HepG2 (cell line): Measurements from ENCODE around the gene TMCO2. TPM values are rescaled to one million over a fixed set of nuclear protein-coding genes. Genes with fewer than 3 reads are reported as not detected.

ENCODE experiments used
- ATAC-seq: fragments of 200-7000 bp; cut with Tn5 transposase; 3 replicates; pipeline ENCODE4 v1.9.1; 2020; ENCODE audit warnings: mild to moderate bottlenecking, moderate library complexity
- BruUV-seq: library from RNA; stranded (reverse); fragments of 400-500 nt; replicated peaks from 2 replicates; lab custom pipeline; 2021; lab: Mats Ljungman, UMichigan
- CTCF ChIA-PET: fragments of 300-600 bp; formaldehyde crosslinking; extraction: SDS; loops from one replicate; lab custom pipeline; 2021; ENCODE audit warnings: low total read pairs, inconsistent platforms, low intra/inter-chr PET ratio; lab: Yijun Ruan, JAX
- POLR2A ChIA-PET: fragments of 350-600 bp; sonication (Branson Sonifier 250); formaldehyde crosslinking; loops from one replicate; lab custom pipeline; 2020; ENCODE audit warnings: antibody characterized with exemption, inconsistent platforms; lab: Yijun Ruan, JAX
- DNase-seq: peaks from one replicate; pipeline ENCODE4 v3.0.0-alpha.2; 2015; ENCODE audit warnings: low spot score
- FAIRE-seq: peaks from 3 replicates; lab custom pipeline; 2011; peaks lifted over from hg19 to GRCh38; lab: Jason Lieb, UNC
- H2AFZ ChIP-seq: one replicate; pipeline ENCODE4 v1.6.1; 2011; ENCODE audit warnings: low read length, inconsistent platforms
- H3K27ac ChIP-seq: fragments of 300-600 bp; 3 replicates; pipeline ENCODE4 v1.8.0; 2011; ENCODE audit warnings: mixed run types, mild to moderate bottlenecking, mixed read lengths, low read length, inconsistent platforms; ENCODE audit not compliant: insufficient read depth; ENCODE audit errors: extremely low read length
- H3K27me3 ChIP-seq, 2 experiments: fragments of 200-600 bp in 1 of 2; 2 replicates in 1 of 2; 3 replicates in 1 of 2; pipeline versions ENCODE4 v1.6.0 to v1.8.0; 2011; ENCODE audit warnings: low read length in 2 of 2, mild to moderate bottlenecking in 2 of 2, moderate library complexity in 2 of 2, inconsistent platforms in 1 of 2; ENCODE audit not compliant: insufficient read depth in 2 of 2, control insufficient read depth in 1 of 2
- H3K36me3 ChIP-seq, 2 experiments: fragments of 200-600 bp in 1 of 2; replicated peaks in 1 of 2; 2 replicates in 1 of 2; 3 replicates in 1 of 2; pipeline versions ENCODE4 v1.5.1 to v1.8.0; 2011; ENCODE audit warnings: low read length in 2 of 2, inconsistent platforms in 1 of 2; ENCODE audit not compliant: insufficient read depth in 2 of 2, control insufficient read depth in 1 of 2
- H3K4me1 ChIP-seq: 2 replicates; pipeline ENCODE4 v1.5.1; 2012; ENCODE audit warnings: low read length, inconsistent platforms; ENCODE audit not compliant: insufficient read depth
- H3K4me2 ChIP-seq: 2 replicates; pipeline ENCODE4 v1.6.0; 2011; ENCODE audit warnings: low read depth, low read length, inconsistent platforms
- H3K4me3 ChIP-seq, 3 experiments: fragments of 200-600 bp in 1 of 3; sonication (generic), shearing (Covaris generic) in 1 of 3; replicated peaks in 1 of 3; 2 replicates each; pipeline ENCODE4 v1.5.1; 2011 to 2016; ENCODE audit warnings: low read length in 3 of 3, inconsistent platforms in 2 of 3, low read depth in 2 of 3, mild to moderate bottlenecking in 2 of 3, control low read depth in 1 of 3, mixed read lengths in 1 of 3; ENCODE audit not compliant: insufficient read depth in 1 of 3
- H3K79me2 ChIP-seq: one replicate; pipeline ENCODE4 v1.6.1; 2011; ENCODE audit warnings: low read length, inconsistent platforms; ENCODE audit not compliant: insufficient read depth
- H3K9ac ChIP-seq: 2 replicates; pipeline ENCODE4 v1.6.0; 2011; ENCODE audit warnings: mild to moderate bottlenecking, low read depth, low read length, inconsistent platforms; ENCODE audit not compliant: insufficient read depth
- H3K9me3 ChIP-seq: 2 replicates; pipeline ENCODE4 v1.5.1; 2012; ENCODE audit warnings: mild to moderate bottlenecking, low read length
- H4K20me1 ChIP-seq: 2 replicates; pipeline ENCODE4 v1.6.0; 2011; ENCODE audit warnings: inconsistent platforms, mild to moderate bottlenecking, low read length, moderate library complexity; ENCODE audit not compliant: insufficient read depth
- ARHGAP35 ChIP-seq: sonication (generic); formaldehyde crosslinking; IDR thresholded peaks from 2 replicates; pipeline ENCODE4 v1.9.0; 2022; ENCODE audit warnings: mild to moderate bottlenecking, inconsistent platforms, moderate library complexity, missing genetic modification reagents, borderline replicate concordance
- ARNT ChIP-seq: fragments of 450-650 bp; IDR thresholded peaks from 2 replicates; pipeline ENCODE4 v1.6.1; 2017
- CHD2 ChIP-seq: IDR thresholded peaks from 2 replicates; pipeline ENCODE4 v1.6.1; 2011; ENCODE audit warnings: low read depth, low read length, improper control_type of control experiment
- DNMT3B ChIP-seq: conservative IDR thresholded peaks from 2 replicates; pipeline ENCODE4 v1.6.1; 2016; ENCODE audit warnings: missing biosample characterization, control low read depth
- HDAC1 ChIP-seq: sonication (generic); formaldehyde crosslinking; IDR thresholded peaks from 2 replicates; pipeline ENCODE4 v1.5.1; 2020; ENCODE audit warnings: mild to moderate bottlenecking, missing genetic modification reagents
- HDAC2 ChIP-seq: sonication (generic); formaldehyde crosslinking; IDR thresholded peaks from 2 replicates; pipeline ENCODE4 v1.4.0; 2020; ENCODE audit warnings: missing genetic modification reagents
- KDM5A ChIP-seq: fragments of 200-600 bp; sonication (generic); IDR thresholded peaks from 2 replicates; pipeline ENCODE4 v1.7.0; 2018; ENCODE audit warnings: antibody characterized with exemption, mild to moderate bottlenecking, low read length, borderline replicate concordance
- KDM6A ChIP-seq: IDR thresholded peaks from 2 replicates; pipeline ENCODE4 v1.6.1; 2016; ENCODE audit warnings: low read depth
- KMT2B ChIP-seq: IDR thresholded peaks from 2 replicates; pipeline ENCODE4 v1.6.1; 2016; ENCODE audit warnings: missing genetic modification reagents, missing compliant biosample characterization
- MAFG ChIP-seq: sonication (generic); formaldehyde crosslinking; IDR thresholded peaks from 2 replicates; pipeline ENCODE4 v1.5.1; 2020; ENCODE audit warnings: mild to moderate bottlenecking, missing genetic modification reagents
- NCOR1 ChIP-seq: fragments of 200-600 bp; sonication (generic); IDR thresholded peaks from 2 replicates; pipeline ENCODE4 v1.7.0; 2017; ENCODE audit warnings: antibody characterized with exemption, low read length, borderline replicate concordance
- NR2F6 ChIP-seq, 2 experiments: IDR thresholded peaks; 2 replicates each; pipeline ENCODE4 v1.6.1; 2016; ENCODE audit warnings: antibody characterized with exemption in 1 of 2, mild to moderate bottlenecking in 1 of 2
- PHF8 ChIP-seq: sonication (generic); formaldehyde crosslinking; IDR thresholded peaks from 2 replicates; pipeline ENCODE4 v1.5.0; 2020; ENCODE audit warnings: missing genetic modification reagents
- RFX5 ChIP-seq: IDR thresholded peaks from 2 replicates; pipeline ENCODE4 v1.6.1; 2011; ENCODE audit warnings: low read depth, low read length, improper control_type of control experiment
- SOX13 ChIP-seq, 3 experiments: fragments of 450-650 bp in 1 of 3; sonication (generic) in 1 of 3; formaldehyde crosslinking in 1 of 3; IDR thresholded peaks in 2 of 3; conservative IDR thresholded peaks in 1 of 3; 2 replicates each; pipeline versions ENCODE4 v1.5.0 to v1.6.1; 2016 to 2020; ENCODE audit warnings: antibody characterized with exemption in 1 of 3, mild to moderate bottlenecking in 1 of 3, missing compliant biosample characterization in 1 of 3, missing genetic modification reagents in 1 of 3, moderate library complexity in 1 of 3
- ZKSCAN1 ChIP-seq: fragments of 150-350 bp; IDR thresholded peaks from 2 replicates; pipeline ENCODE4 v1.6.1; 2014; ENCODE audit warnings: low read length
- ZNF225 ChIP-seq: sonication (generic); formaldehyde crosslinking; IDR thresholded peaks from 2 replicates; pipeline ENCODE4 v1.4.0; 2020; ENCODE audit warnings: mild to moderate bottlenecking, missing genetic modification reagents
- ZNF263 ChIP-seq: sonication (generic); formaldehyde crosslinking; IDR thresholded peaks from 2 replicates; pipeline ENCODE4 v1.4.0; 2020; ENCODE audit warnings: missing genetic modification reagents
- ZNF3 ChIP-seq: IDR thresholded peaks from 2 replicates; pipeline ENCODE4 v1.7.0; 2017; ENCODE audit warnings: inconsistent platforms
- ZNF570 ChIP-seq: sonication (generic); formaldehyde crosslinking; IDR thresholded peaks from 2 replicates; pipeline ENCODE4 v1.4.0; 2020; ENCODE audit warnings: mild to moderate bottlenecking, missing genetic modification reagents, borderline replicate concordance
- WGBS: methylation state at CpG from one replicate; pipeline ENCODE4 v1.1.6; 2017; ENCODE audit warnings: low lambda C conversion rate; 5-methylcytosine and 5-hydroxymethylcytosine counted together
- in situ Hi-C: cut with HindIII; loops from 2 replicates; pipeline ENCODE4 v1.10.0; 2017; ENCODE audit warnings: low pct_unique_long_range_greater_than_20kb; ENCODE audit not compliant: extremely low pct_ligation_motif_present
- intact Hi-C: fragments of 100-400 bp; cut with micrococcal nuclease; formaldehyde crosslinking; loops from one replicate; pipeline ENCODE4 v1.10.0; 2022; ENCODE audit not compliant: unreplicated experiment
- polyA plus RNA-seq, 8 experiments: library from polyadenylated mRNA; depleted of rRNA in 3 of 8; stranded (reverse) in 7 of 8; unstranded in 1 of 8; fragments of >200 nt; fragmentation: Illumina TruSeq in 4 of 8; extraction: Trizol in 4 of 8; gene quantifications; 2 replicates each; pipeline versions ENCODE4 v1.2.1 to v1.2.3, GENCODE V29; 2011 to 2016; ENCODE audit warnings: low read depth in 4 of 8, missing spikeins in 1 of 8, mixed read lengths in 1 of 8; ENCODE audit not compliant: insufficient read depth in 1 of 8
- total RNA-seq, 5 experiments: library from RNA; depleted of rRNA; stranded (reverse); fragments of >200 nt; fragmentation: Illumina TruSeq; extraction: Trizol; gene quantifications; 2 replicates each; pipeline ENCODE4 v1.2.3, GENCODE V29; 2016; ENCODE audit warnings: low read depth in 1 of 5
- TF ChIP-seq, protein P1 (sequence below): sonication (generic); formaldehyde crosslinking; IDR thresholded peaks from 2 replicates; pipeline ENCODE4 v1.4.0; 2020; ENCODE audit warnings: missing genetic modification reagents
- TF ChIP-seq, protein P2 (sequence below): sonication (generic); formaldehyde crosslinking; IDR thresholded peaks from 2 replicates; pipeline ENCODE4 v1.4.0; 2020; ENCODE audit warnings: missing genetic modification reagents
- TF ChIP-seq, protein P3 (sequence below): sonication (generic); formaldehyde crosslinking; IDR thresholded peaks from 2 replicates; pipeline ENCODE4 v1.4.0; 2020; ENCODE audit warnings: mild to moderate bottlenecking, missing genetic modification reagents

Gene TMCO2
- total and polyA plus RNA-seq, 2 of the 13 experiments (the other 11 are each of a cell fraction or from before 2014, with no cell fraction given) = not detected

DNA sequence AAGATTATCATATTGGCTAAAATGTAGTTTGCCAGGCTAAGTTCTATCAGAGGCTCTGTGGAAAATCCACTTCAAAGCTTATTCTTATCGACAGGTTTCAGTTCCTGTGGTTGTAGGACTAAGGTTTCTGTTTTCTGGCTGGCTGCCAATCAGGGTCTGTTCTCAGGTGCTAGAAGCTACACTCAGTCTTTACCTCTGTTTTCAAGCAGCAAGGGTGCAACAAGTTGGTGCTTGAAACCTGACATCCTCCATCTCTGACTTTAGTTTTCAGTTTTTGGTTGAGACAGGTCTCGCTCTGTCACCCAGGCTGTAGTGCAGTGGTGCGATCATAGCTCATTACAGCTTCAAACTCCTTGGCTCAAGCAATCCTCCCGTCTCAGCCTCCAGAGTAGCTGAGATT lies 15.3 kb upstream of the TMCO2 start (continued):
- TF ChIP-seq, protein P1, sequence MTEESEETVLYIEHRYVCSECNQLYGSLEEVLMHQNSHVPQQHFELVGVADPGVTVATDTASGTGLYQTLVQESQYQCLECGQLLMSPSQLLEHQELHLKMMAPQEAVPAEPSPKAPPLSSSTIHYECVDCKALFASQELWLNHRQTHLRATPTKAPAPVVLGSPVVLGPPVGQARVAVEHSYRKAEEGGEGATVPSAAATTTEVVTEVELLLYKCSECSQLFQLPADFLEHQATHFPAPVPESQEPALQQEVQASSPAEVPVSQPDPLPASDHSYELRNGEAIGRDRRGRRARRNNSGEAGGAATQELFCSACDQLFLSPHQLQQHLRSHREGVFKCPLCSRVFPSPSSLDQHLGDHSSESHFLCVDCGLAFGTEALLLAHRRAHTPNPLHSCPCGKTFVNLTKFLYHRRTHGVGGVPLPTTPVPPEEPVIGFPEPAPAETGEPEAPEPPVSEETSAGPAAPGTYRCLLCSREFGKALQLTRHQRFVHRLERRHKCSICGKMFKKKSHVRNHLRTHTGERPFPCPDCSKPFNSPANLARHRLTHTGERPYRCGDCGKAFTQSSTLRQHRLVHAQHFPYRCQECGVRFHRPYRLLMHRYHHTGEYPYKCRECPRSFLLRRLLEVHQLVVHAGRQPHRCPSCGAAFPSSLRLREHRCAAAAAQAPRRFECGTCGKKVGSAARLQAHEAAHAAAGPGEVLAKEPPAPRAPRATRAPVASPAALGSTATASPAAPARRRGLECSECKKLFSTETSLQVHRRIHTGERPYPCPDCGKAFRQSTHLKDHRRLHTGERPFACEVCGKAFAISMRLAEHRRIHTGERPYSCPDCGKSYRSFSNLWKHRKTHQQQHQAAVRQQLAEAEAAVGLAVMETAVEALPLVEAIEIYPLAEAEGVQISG = no peak
- no peak for TF ChIP-seq ZNF570
- no peak for TF ChIP-seq KDM6A (CRISPR knock-in tag)
- TF ChIP-seq RFX5 = no peak
- no peak for TF ChIP-seq HDAC2 (CRISPR knock-in tag)
- no peak for TF ChIP-seq CHD2
- TF ChIP-seq, all 625 proteins: peak for 0

DNA sequence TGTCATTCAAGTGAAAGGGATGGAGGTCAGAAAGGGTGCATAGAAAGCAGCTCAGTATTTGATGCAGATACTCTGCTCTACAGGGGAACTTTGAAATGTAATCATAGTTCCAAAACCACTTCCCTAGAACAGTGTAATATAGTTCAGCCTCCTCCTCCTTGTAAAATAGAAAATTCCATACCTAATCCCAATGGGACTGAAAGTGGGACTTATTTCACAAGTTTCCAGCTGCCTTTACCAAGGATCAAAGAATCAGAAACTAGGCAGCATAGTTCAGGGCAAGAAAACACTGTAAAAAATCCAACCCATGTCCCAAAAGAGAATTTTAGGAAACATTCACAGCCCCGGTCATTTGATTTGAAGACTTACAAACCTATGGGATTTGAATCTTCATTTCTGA lies 8.1 kb upstream of the TMCO2 start:
- H3K36me3 ChIP-seq = peaks cover 17 to 52% of the 10 kb centered on the region in 2 experiments
- H3K27ac ChIP-seq = no peak overlapping the region
- no peak for FAIRE-seq
- H3K4me1 ChIP-seq = peaks cover 13% of the 10 kb centered on the region
- 100% methylated on average over 1 of the region's 1 CpG for WGBS
- POLR2A ChIA-PET = no interaction called here
- no peaks in the 10 kb centered on the region for H3K9me3 ChIP-seq
- no peak overlapping the region for H3K4me3 ChIP-seq
- no peak overlapping the region for H3K4me2 ChIP-seq
- H3K9ac ChIP-seq = no peak overlapping the region
- intact Hi-C loops = no loop called here
- no peaks in the 10 kb centered on the region for H4K20me1 ChIP-seq
- no peaks in the 10 kb centered on the region for H3K79me2 ChIP-seq
- BruUV-seq = no TSS peak
- no peak for DNase-seq
- CTCF ChIA-PET = no interaction called here
- no peak overlapping the region for H2AFZ ChIP-seq
- H3K27me3 ChIP-seq = no peaks in the 10 kb centered on the region
- ATAC-seq = no peak
- in situ Hi-C loops = no loop called here
- TF ChIP-seq ZNF263 (no peak), HDAC1 (CRISPR knock-in tag) (no peak), MAFG (CRISPR knock-in tag) (no peak), PHF8 (CRISPR knock-in tag) (no peak), ZKSCAN1 (no peak), ARNT (no peak), KMT2B (CRISPR knock-in tag) (no peak), ARHGAP35 (CRISPR knock-in tag) (no peak), NR2F6 (IDR thresholded peaks at IDR 0.05) (no peak), NR2F6 (CRISPR knock-in tag; IDR thresholded peaks at IDR 0.05) (no peak), NCOR1 (no peak), ZNF3 (no peak), KDM5A (no peak), DNMT3B (CRISPR knock-in tag) (no peak), SOX13 (IDR thresholded peaks at IDR 0.05) (no peak), SOX13 (CRISPR knock-in tag; conservative IDR thresholded peaks at IDR 0.05 in 1 of 2, IDR thresholded peaks at IDR 0.05 in 1 of 2) (no peak), ZNF225 (no peak)
- TF ChIP-seq, protein P2, sequence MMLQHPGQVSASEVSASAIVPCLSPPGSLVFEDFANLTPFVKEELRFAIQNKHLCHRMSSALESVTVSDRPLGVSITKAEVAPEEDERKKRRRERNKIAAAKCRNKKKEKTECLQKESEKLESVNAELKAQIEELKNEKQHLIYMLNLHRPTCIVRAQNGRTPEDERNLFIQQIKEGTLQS = no peak
- TF ChIP-seq, protein P3, sequence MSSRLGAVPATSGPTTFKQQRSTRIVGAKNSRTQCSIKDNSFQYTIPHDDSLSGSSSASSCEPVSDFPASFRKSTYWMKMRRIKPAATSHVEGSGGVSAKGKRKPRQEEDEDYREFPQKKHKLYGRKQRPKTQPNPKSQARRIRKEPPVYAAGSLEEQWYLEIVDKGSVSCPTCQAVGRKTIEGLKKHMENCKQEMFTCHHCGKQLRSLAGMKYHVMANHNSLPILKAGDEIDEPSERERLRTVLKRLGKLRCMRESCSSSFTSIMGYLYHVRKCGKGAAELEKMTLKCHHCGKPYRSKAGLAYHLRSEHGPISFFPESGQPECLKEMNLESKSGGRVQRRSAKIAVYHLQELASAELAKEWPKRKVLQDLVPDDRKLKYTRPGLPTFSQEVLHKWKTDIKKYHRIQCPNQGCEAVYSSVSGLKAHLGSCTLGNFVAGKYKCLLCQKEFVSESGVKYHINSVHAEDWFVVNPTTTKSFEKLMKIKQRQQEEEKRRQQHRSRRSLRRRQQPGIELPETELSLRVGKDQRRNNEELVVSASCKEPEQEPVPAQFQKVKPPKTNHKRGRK (CRISPR knock-in tag) = no peak
